Colonic mucosa (tissue), 4 donors: ENCODE data around the gene OR10H2. TPM values are rescaled to one million over a fixed set of nuclear protein-coding genes. Genes with fewer than 3 reads are reported as not detected.
A peak's percentile ranks its signal among the peaks of the same experiment; 100 is the strongest.

Experiments
- DNase-seq: peaks from one replicate; pipeline ENCODE4 v3.0.0-alpha.2; 2020
- H3K27ac ChIP-seq: fragments of 200-600 bp; one replicate; pipeline ENCODE4 v1.8.0; 2021
- H3K27me3 ChIP-seq: fragments of 200-600 bp; one replicate; pipeline ENCODE4 v1.8.0; 2021
- H3K36me3 ChIP-seq: fragments of 200-600 bp; one replicate; pipeline ENCODE4 v1.8.0; 2021
- H3K4me1 ChIP-seq: fragments of 200-600 bp; one replicate; pipeline ENCODE4 v1.8.0; 2021; ENCODE audit warnings: mild to moderate bottlenecking
- H3K4me3 ChIP-seq: fragments of 200-600 bp; one replicate; pipeline ENCODE4 v1.8.0; 2021
- H3K9ac ChIP-seq, 2 donors: one replicate each; pipeline ENCODE4 v1.7.0; 2013; ENCODE audit warnings: control low read depth in 2 of 2, low read depth in 2 of 2, low read length in 2 of 2
- H3K9me3 ChIP-seq: fragments of 200-600 bp; one replicate; pipeline ENCODE4 v1.8.0; 2021
- CTCF ChIP-seq: fragments of 200-600 bp; IDR thresholded peaks from one replicate; pipeline ENCODE4 v1.8.0; 2022; ENCODE audit warnings: antibody characterized with exemption, mild to moderate bottlenecking
- intact Hi-C: fragments of 100-400 bp; cut with DNase I; formaldehyde crosslinking; loops from one replicate; pipeline ENCODE4 v1.14.1; 2022
- total RNA-seq, 2 donors: library from RNA; stranded (reverse); fragmentation: NEBNext Ultra II Directional in 1 of 2; extraction: Animal tissue kit (Norgen Biotek cat#: 25700) in 1 of 2; gene quantifications; one replicate each; pipeline ENCODE4 v1.2.1, GENCODE V29; 2021
- donor health status: healthy.
- donor health status: DM: no; HTN: no; CAD: no.
- donor health status: DM: no; HTN: no; CAD: no.

OR10H2 gene
- total RNA-seq, 2 donors from 2014 or later = not detected

- H3K4me3 ChIP-seq = no peak overlapping the region
- no peaks in the 10 kb centered on the region for H3K36me3 ChIP-seq
- H3K9me3 ChIP-seq = no peaks in the 10 kb centered on the region
- intact Hi-C loops = no loop called here
- no peaks in the 10 kb centered on the region for H3K27me3 ChIP-seq
- no peaks in the 10 kb centered on the region for H3K4me1 ChIP-seq
- TF ChIP-seq CTCF = no peak
- H3K27ac ChIP-seq = no peak overlapping the region
- H3K9ac ChIP-seq = no peak overlapping the region
- no peak for DNase-seq
These were observed 43.0 kb upstream of the OR10H2 start for GRCh38 chr19:15684828-15685227.

- H3K9ac ChIP-seq = no peak overlapping the region
- H3K4me1 ChIP-seq = no peaks in the 10 kb centered on the region
- no peak for DNase-seq
- no peaks in the 10 kb centered on the region for H3K9me3 ChIP-seq
- H3K27ac ChIP-seq = no peak overlapping the region
- TF ChIP-seq CTCF = no peak
- no peaks in the 10 kb centered on the region for H3K36me3 ChIP-seq
- H3K4me3 ChIP-seq = no peak overlapping the region
- no peaks in the 10 kb centered on the region for H3K27me3 ChIP-seq
- intact Hi-C loops = loop anchor here (2.0 kb wide), 1 partner anchor 18 kb away; no protein-coding TSS in a partner anchor
These were observed 31.1 kb upstream of the OR10H2 start for GRCh38 chr19:15696654-15697194.

GRCh38 chr19:15701757-15702533, 25.9 kb upstream of the OR10H2 start:
- peak overlapping the region; percentile 72 for H3K27ac ChIP-seq
- DNase-seq = peak; percentile 67
- H3K9me3 ChIP-seq = no peaks in the 10 kb centered on the region
- no peaks in the 10 kb centered on the region for H3K27me3 ChIP-seq
- H3K4me1 ChIP-seq = peaks cover 7% of the 10 kb centered on the region
- TF ChIP-seq CTCF = no peak
- no peaks in the 10 kb centered on the region for H3K36me3 ChIP-seq
- peak overlapping the region in 1 of 2 donors; percentile 73 for H3K9ac ChIP-seq
- intact Hi-C loops = no loop called here
- no peak overlapping the region for H3K4me3 ChIP-seq

- peak overlapping the region in 1 of 2 donors; percentile 73 for H3K9ac ChIP-seq
- peak; percentile 94 for DNase-seq
- no peak overlapping the region for H3K4me3 ChIP-seq
- no peaks in the 10 kb centered on the region for H3K36me3 ChIP-seq
- no peaks in the 10 kb centered on the region for H3K9me3 ChIP-seq
- H3K4me1 ChIP-seq = peaks cover 7% of the 10 kb centered on the region
- peak overlapping the region; percentile 72 for H3K27ac ChIP-seq
- H3K27me3 ChIP-seq = no peaks in the 10 kb centered on the region
- TF ChIP-seq CTCF = no peak
- intact Hi-C loops = no loop called here
These were observed 25.3 kb upstream of the OR10H2 start for GRCh38 chr19:15702534-15702930.

GRCh38 chr19:15714638-15715037, 13.2 kb upstream of the OR10H2 start:
- H3K9ac ChIP-seq = no peak overlapping the region
- H3K4me3 ChIP-seq = no peak overlapping the region
- no peaks in the 10 kb centered on the region for H3K9me3 ChIP-seq
- H3K4me1 ChIP-seq = no peaks in the 10 kb centered on the region
- no peaks in the 10 kb centered on the region for H3K27me3 ChIP-seq
- no peak for DNase-seq
- intact Hi-C loops = no loop called here
- H3K27ac ChIP-seq = no peak overlapping the region
- H3K36me3 ChIP-seq = no peaks in the 10 kb centered on the region
- no peak for TF ChIP-seq CTCF
